Ascending aorta (tissue), 2 donors: Measurements from ENCODE around the gene ABCC12. TPM values are rescaled to one million over a fixed set of nuclear protein-coding genes. Genes with fewer than 3 reads are reported as not detected.

Experiments used
- DNase-seq, 2 donors: peaks; one replicate each; pipeline ENCODE4 v3.0.0-alpha.2; 2019; ENCODE audit warnings: low spot score in 2 of 2
- H3K27ac ChIP-seq, 2 donors: fragments of 200-600 bp; sonication (generic); one replicate each; pipeline ENCODE4 v1.5.1; 2016 to 2017; ENCODE audit warnings: mild to moderate bottlenecking in 1 of 2
- H3K27me3 ChIP-seq: fragments of 200-600 bp; sonication (generic); one replicate; pipeline ENCODE4 v1.5.1; 2017
- H3K36me3 ChIP-seq, 2 donors: fragments of 200-600 bp; sonication (generic); one replicate each; pipeline ENCODE4 v1.5.1; 2016
- H3K4me1 ChIP-seq, 2 donors: fragments of 200-600 bp; sonication (generic); one replicate each; pipeline ENCODE4 v1.5.1; 2016 to 2017; ENCODE audit warnings: mild to moderate bottlenecking in 1 of 2
- H3K4me3 ChIP-seq, 2 donors: fragments of 200-600 bp; sonication (generic); one replicate each; pipeline ENCODE4 v1.5.1; 2016 to 2017; ENCODE audit warnings: mild to moderate bottlenecking in 1 of 2
- H3K9me3 ChIP-seq, 2 donors: fragments of 200-600 bp; sonication (generic); one replicate each; pipeline ENCODE4 v1.5.1; 2016
- intact Hi-C: fragments of 100-400 bp; cut with DNase I; formaldehyde crosslinking; loops from one replicate; pipeline ENCODE4 v1.15.1; 2023
- total RNA-seq: library from RNA; depleted of rRNA; stranded (reverse); fragments of >200 nt; gene quantifications from one replicate; pipeline ENCODE4 v1.1.0, GENCODE V29; 2016
- TF ChIP-seq, protein P1 (sequence below), 3 experiments: fragments of 200-600 bp in 2 of 3; fragments of 450-650 bp in 1 of 3; sonication (generic) in 2 of 3; IDR thresholded peaks; one replicate each; pipeline ENCODE4 v1.5.1; 2016 to 2019; ENCODE audit warnings: antibody characterized with exemption in 3 of 3, mild to moderate bottlenecking in 1 of 3, moderate library complexity in 1 of 3

Gene ABCC12
- not detected for total RNA-seq

DNA sequence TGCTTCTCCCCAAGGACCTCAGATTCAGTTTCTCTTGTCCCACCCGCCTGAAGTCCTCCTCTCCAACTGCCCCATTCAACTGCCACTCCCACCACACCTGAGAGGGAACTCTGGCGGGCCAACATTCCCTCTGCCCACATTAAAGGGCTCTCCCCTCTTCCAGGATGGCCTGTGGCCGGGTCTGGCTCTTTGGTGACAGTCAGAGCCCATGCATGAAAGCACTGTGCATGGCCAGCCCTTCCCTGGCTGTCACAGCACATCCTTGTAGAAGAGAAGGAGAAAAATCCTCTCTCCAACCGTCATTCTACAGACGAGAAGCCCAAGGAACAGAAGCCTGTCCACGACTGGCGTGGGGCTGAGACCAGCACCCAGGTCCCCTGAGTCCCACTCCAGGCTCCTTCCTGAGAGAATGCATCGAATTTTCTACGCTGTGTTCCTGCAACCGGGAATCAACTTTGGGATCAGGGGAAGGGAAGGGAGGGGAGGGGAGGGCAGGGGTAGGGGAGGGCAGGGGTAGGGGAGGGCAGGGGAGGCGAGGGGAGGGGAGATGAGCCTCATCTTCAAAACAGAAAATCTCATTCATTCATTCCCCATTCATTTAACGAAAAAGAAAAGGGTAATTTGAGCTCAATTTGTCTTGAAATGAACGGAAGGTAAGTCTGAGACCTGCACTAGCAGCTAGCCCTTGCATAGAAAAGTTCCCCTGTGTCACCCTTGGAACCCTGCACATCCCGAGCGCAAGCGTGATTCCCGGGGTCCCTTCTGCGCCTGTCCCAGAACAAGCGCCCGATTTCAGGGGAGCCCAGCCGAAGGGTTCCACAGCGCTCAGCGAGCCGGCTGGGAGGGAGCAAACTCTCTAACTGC, at the start of gene ABCC12:
Gene ABCC12 (minus strand): TSS at position 68 of the 864 bp plus-strand sequence. CDS start 9,569 bp downstream, outside the sequence.
- Histone ChIP-seq H3K9me3 (no peaks in the 10 kb centered on the region), H3K36me3 (no peaks in the 10 kb centered on the region), H3K4me3 (no peak within 1 kb of the TSS), H3K27me3 (no peaks in the 10 kb centered on the region), H3K4me1 (no peaks in the 10 kb centered on the region), H3K27ac (no peak within 1 kb of the TSS)
- TF ChIP-seq, protein P1, sequence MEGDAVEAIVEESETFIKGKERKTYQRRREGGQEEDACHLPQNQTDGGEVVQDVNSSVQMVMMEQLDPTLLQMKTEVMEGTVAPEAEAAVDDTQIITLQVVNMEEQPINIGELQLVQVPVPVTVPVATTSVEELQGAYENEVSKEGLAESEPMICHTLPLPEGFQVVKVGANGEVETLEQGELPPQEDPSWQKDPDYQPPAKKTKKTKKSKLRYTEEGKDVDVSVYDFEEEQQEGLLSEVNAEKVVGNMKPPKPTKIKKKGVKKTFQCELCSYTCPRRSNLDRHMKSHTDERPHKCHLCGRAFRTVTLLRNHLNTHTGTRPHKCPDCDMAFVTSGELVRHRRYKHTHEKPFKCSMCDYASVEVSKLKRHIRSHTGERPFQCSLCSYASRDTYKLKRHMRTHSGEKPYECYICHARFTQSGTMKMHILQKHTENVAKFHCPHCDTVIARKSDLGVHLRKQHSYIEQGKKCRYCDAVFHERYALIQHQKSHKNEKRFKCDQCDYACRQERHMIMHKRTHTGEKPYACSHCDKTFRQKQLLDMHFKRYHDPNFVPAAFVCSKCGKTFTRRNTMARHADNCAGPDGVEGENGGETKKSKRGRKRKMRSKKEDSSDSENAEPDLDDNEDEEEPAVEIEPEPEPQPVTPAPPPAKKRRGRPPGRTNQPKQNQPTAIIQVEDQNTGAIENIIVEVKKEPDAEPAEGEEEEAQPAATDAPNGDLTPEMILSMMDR (IDR thresholded peaks at IDR 0.05) = no peak
- DNase-seq = no peak
- intact Hi-C loops = no loop called here

- Histone ChIP-seq H3K27me3 (no peaks in the 10 kb centered on the region), H3K4me3 (no peak overlapping the region), H3K4me1 (no peaks in the 10 kb centered on the region), H3K9me3 (no peaks in the 10 kb centered on the region), H3K27ac (no peak overlapping the region), H3K36me3 (no peaks in the 10 kb centered on the region)
- TF ChIP-seq, protein P1 (IDR thresholded peaks at IDR 0.05) = no peak
- intact Hi-C loops = no loop called here
- no peak for DNase-seq
These were observed 49.0 kb upstream of the ABCC12 start for GRCh38 chr16:48204825-48205151.

GRCh38 chr16:48203974-48204824, 48.4 kb upstream of the ABCC12 start:
- Histone ChIP-seq H3K27me3 (no peaks in the 10 kb centered on the region), H3K4me3 (no peak overlapping the region)

GRCh38 chr16:48201515-48202201, 45.9 kb upstream of the ABCC12 start:
- TF ChIP-seq, protein P1 (IDR thresholded peaks at IDR 0.05) = no peak
- intact Hi-C loops = no loop called here
- DNase-seq = no peak

More at GRCh38 chr16:48203974-48204824, 48.4 kb upstream of the ABCC12 start:
- no peak for DNase-seq
- intact Hi-C loops = no loop called here
- H3K27ac ChIP-seq = no peak overlapping the region
- H3K4me1 ChIP-seq = no peaks in the 10 kb centered on the region
- no peaks in the 10 kb centered on the region for H3K36me3 ChIP-seq
- TF ChIP-seq, protein P1 (IDR thresholded peaks at IDR 0.05) = no peak
- no peaks in the 10 kb centered on the region for H3K9me3 ChIP-seq

GRCh38 chr16:48197294-48197693, 41.5 kb upstream of the ABCC12 start:
- H3K27me3 ChIP-seq = no peaks in the 10 kb centered on the region
- TF ChIP-seq, protein P1 (IDR thresholded peaks at IDR 0.05) = no peak
- DNase-seq = no peak
- no peaks in the 10 kb centered on the region for H3K36me3 ChIP-seq
- H3K9me3 ChIP-seq = no peaks in the 10 kb centered on the region
- H3K4me3 ChIP-seq = no peak overlapping the region
- intact Hi-C loops = no loop called here
- H3K27ac ChIP-seq = no peak overlapping the region
- no peaks in the 10 kb centered on the region for H3K4me1 ChIP-seq

More at GRCh38 chr16:48201515-48202201, 45.9 kb upstream of the ABCC12 start:
- no peaks in the 10 kb centered on the region for H3K36me3 ChIP-seq
- H3K4me3 ChIP-seq = no peak overlapping the region
- no peaks in the 10 kb centered on the region for H3K9me3 ChIP-seq
- H3K27me3 ChIP-seq = no peaks in the 10 kb centered on the region
- no peak overlapping the region for H3K27ac ChIP-seq
- H3K4me1 ChIP-seq = no peaks in the 10 kb centered on the region
